SH-SY5Y (cell line): ENCODE measurements around the gene KIAA0930.

Experiments used
- GATA2 ChIP-seq: IDR thresholded peaks from 2 replicates; pipeline ENCODE4 v1.6.1; 2011; ENCODE audit warnings: mild to moderate bottlenecking, low read depth, low read length
- GATA3 ChIP-seq: IDR thresholded peaks from 2 replicates; pipeline ENCODE4 v1.6.1; 2011; ENCODE audit warnings: low read depth, mild to moderate bottlenecking, low read length, moderate library complexity

- TF ChIP-seq GATA3: no peak
- TF ChIP-seq GATA2: no peak
These were observed 24.8 kb upstream of the KIAA0930 start for GRCh38 chr22:45265535-45265934.
